ENCODE data around the gene SGMS1. TPM values are rescaled to one million over a fixed set of nuclear protein-coding genes. Genes with fewer than 3 reads are reported as not detected.

The SGMS1 gene
- polyA plus RNA-seq, 2 of the 4 experiments (the other 2 are of a cell fraction): 22.7 to 28.2 TPM

GRCh38 chr10:50517626-50518025, 106.1 kb downstream of the SGMS1 start (continued):
- TF ChIP-seq CBX2 (IDR thresholded peaks at IDR 0.05; ENCODE audit: borderline replicate concordance, low read depth): no peak

GRCh38 chr10:50516171-50516570, 107.6 kb downstream of the SGMS1 start:
- Histone ChIP-seq H3K4me2 (no peak overlapping the region), H3K9me3 (no peaks in the 10 kb centered on the region), H3K27ac (no peak overlapping the region), H3K4me3 (no peak overlapping the region), H3K4me1 (peaks cover 17% of the 10 kb centered on the region)
- ChIA-PET CTCF (no interaction called here), POLR2A (no interaction called here)
- TF ChIP-seq TP53 (CRISPR knock-in tag; IDR thresholded peaks at IDR 0.05) (no peak), BHLHE40 (IDR thresholded peaks at IDR 0.05; ENCODE audit: low read depth, low read length) (no peak), ATOH8 (CRISPR knock-in tag; IDR thresholded peaks at IDR 0.05; ENCODE audit: low read depth) (no peak), RCOR1 (IDR thresholded peaks at IDR 0.05; ENCODE audit: low read depth, low read length) (no peak), NFE2L2 (conservative IDR thresholded peaks at IDR 0.05; ENCODE audit: low read length) (no peak), FOSL2 (IDR thresholded peaks at IDR 0.05) (no peak), FOSL2 (CRISPR knock-in tag; IDR thresholded peaks at IDR 0.05) (no peak), JUN (IDR thresholded peaks at IDR 0.05) (no peak), RNF2 (IDR thresholded peaks at IDR 0.05; ENCODE audit: borderline replicate concordance, low read depth) (no peak), PHF8 (IDR thresholded peaks at IDR 0.05; ENCODE audit: borderline replicate concordance, low read depth) (no peak), GATA3 (IDR thresholded peaks at IDR 0.05; ENCODE audit: borderline replicate concordance) (no peak), EHF (CRISPR knock-in tag; IDR thresholded peaks at IDR 0.05) (no peak), RARB (CRISPR knock-in tag; IDR thresholded peaks at IDR 0.05) (no peak), MAFK (IDR thresholded peaks at IDR 0.05; ENCODE audit: partially characterized antibody) (no peak), SREBF2 (IDR thresholded peaks at IDR 0.05) (no peak), ZFP36 (IDR thresholded peaks at IDR 0.05; ENCODE audit: borderline replicate concordance, partially characterized antibody) (no peak), HES2 (IDR thresholded peaks at IDR 0.05) (no peak), HOXB5 (CRISPR knock-in tag; IDR thresholded peaks at IDR 0.05) (no peak), E2F6 (IDR thresholded peaks at IDR 0.05; ENCODE audit: borderline replicate concordance, low read depth) (no peak)
- no peak for ATAC-seq
- no peak for FAIRE-seq
- DNase-seq (ENCODE audit: low read depth in 1 of 2, low spot score in 1 of 2): no peak
- WGBS (ENCODE audit: missing lambda C conversion rate): 15% methylated on average over 1 of the region's 1 CpG

GRCh38 chr10:50515420-50515819, 108.3 kb downstream of the SGMS1 start:
- H3K4me3 ChIP-seq: no peak overlapping the region
- WGBS (ENCODE audit: missing lambda C conversion rate): 79% methylated on average over 2 of the region's 2 CpGs
- no peak overlapping the region for H3K27ac ChIP-seq
- H3K4me1 ChIP-seq: peaks cover 22% of the 10 kb centered on the region
- FAIRE-seq: no peak
- CTCF ChIA-PET: no interaction called here
- no peak for DNase-seq (ENCODE audit: low read depth in 1 of 2, low spot score in 1 of 2)
- no peak overlapping the region for H3K4me2 ChIP-seq
- POLR2A ChIA-PET: no interaction called here
- TF ChIP-seq HOXB13 (CRISPR knock-in tag; IDR thresholded peaks at IDR 0.05; ENCODE audit: low read depth) (no peak), MYC (IDR thresholded peaks at IDR 0.05; ENCODE audit: borderline replicate concordance, low read length) (no peak), HOXA7 (CRISPR knock-in tag; IDR thresholded peaks at IDR 0.05) (no peak), ZC3H11A (IDR thresholded peaks at IDR 0.05) (no peak), HES2 (IDR thresholded peaks at IDR 0.05) (no peak), EP300 (IDR thresholded peaks at IDR 0.05) (no peak), TFCP2L1 (CRISPR knock-in tag; IDR thresholded peaks at IDR 0.05) (no peak), RAD21 (conservative IDR thresholded peaks at IDR 0.05 in 1 of 2, IDR thresholded peaks at IDR 0.05 in 1 of 2) (no peak), SMC3 (IDR thresholded peaks at IDR 0.05) (no peak), SREBF2 (IDR thresholded peaks at IDR 0.05) (no peak)
- no peak for ATAC-seq
- no peaks in the 10 kb centered on the region for H3K9me3 ChIP-seq

Measured in A549 (cell line).